ENCODE data around the gene APBA1.
A peak's percentile ranks its signal among the peaks of the same experiment; 100 is the strongest.
"Not testable (repeated sequence)": the region's sequence is repeated elsewhere in the genome, so short reads cannot be mapped to it uniquely, and the experiment has no call there.

The APBA1 gene

GRCh38 chr9:69420611-69421270 is 251.4 kb downstream of the APBA1 start:
- Histone ChIP-seq H3K9me3 (no peaks in the 10 kb centered on the region), H3K36me3 (no peaks in the 10 kb centered on the region), H3K4me1 (peaks cover 0 to 4% (median 0%) of the 10 kb centered on the region in 4 donors), H3K27me3 (peaks cover 0 to 4% of the 10 kb centered on the region in 2 donors), H3K4me3 (no peak overlapping the region), H3K27ac (no peak overlapping the region)
- intact Hi-C loops (cut with DNase I; ENCODE audit: low total_unique reads) = loop anchor here (5.0 to 10.0 kb wide), 2 partner anchors 454 to 497 kb away; no protein-coding TSS in a partner anchor
- TF ChIP-seq, protein P1, sequence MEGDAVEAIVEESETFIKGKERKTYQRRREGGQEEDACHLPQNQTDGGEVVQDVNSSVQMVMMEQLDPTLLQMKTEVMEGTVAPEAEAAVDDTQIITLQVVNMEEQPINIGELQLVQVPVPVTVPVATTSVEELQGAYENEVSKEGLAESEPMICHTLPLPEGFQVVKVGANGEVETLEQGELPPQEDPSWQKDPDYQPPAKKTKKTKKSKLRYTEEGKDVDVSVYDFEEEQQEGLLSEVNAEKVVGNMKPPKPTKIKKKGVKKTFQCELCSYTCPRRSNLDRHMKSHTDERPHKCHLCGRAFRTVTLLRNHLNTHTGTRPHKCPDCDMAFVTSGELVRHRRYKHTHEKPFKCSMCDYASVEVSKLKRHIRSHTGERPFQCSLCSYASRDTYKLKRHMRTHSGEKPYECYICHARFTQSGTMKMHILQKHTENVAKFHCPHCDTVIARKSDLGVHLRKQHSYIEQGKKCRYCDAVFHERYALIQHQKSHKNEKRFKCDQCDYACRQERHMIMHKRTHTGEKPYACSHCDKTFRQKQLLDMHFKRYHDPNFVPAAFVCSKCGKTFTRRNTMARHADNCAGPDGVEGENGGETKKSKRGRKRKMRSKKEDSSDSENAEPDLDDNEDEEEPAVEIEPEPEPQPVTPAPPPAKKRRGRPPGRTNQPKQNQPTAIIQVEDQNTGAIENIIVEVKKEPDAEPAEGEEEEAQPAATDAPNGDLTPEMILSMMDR (IDR thresholded peaks at IDR 0.05) = no peak
- no peak for DNase-seq

GRCh38 chr9:69412741-69413150 is 259.4 kb downstream of the APBA1 start:
- intact Hi-C loops (cut with DNase I; ENCODE audit: low total_unique reads) = no loop called here
- Histone ChIP-seq H3K9me3 (no peaks in the 10 kb centered on the region), H3K4me1 (peaks cover 0 to 7% (median 0%) of the 10 kb centered on the region in 4 donors), H3K27me3 (no peaks in the 10 kb centered on the region), H3K27ac (no peak overlapping the region), H3K4me3 (peak overlapping the region; percentile 12 to 24), H3K36me3 (no peaks in the 10 kb centered on the region)
- TF ChIP-seq, protein P1 (IDR thresholded peaks at IDR 0.05) = peak; percentile 57 to 64
- peak; percentile 45 to 76 for DNase-seq

DNA sequence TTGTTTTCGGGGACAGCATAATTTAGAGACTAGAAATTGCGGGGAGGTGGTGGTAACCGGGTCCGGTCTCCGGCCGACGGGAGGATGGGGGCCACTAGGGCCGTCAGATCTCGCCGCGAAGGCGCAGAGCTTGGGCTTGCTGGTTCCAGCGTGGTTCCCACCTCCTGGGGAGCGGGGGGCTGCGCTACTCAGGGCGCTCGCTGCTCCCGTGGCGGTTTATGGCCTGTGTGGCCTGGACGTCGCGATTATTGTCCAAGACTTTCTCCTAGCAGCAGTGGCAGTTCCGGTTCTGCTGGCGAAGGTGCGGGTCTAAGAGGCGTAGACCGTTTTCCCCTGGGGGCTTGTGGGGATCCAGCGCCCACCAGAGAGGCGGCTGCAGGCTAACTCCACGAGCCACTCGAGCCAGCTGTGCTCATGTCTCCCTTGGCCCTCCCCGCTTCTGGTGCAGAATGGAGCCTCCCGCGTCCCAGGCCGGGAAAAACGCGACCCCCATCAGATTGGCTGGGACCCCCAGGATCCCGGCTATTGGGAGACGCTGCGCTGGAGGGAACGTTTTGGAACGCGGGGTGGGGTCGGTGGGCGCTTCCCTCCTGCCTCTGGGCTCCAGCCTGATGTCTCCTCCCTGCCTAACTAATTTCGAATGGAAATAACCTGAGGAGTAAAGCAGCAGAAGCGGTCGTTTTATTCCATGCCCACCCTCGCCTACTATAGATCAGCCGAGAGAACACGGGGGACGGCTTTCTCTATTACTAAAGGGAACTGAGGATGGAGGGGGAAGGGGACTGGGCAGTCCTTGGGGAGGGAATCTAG is 260.0 kb downstream of the APBA1 start:
- Histone ChIP-seq H3K4me3 (peak overlapping the region in 1 of 2 donors; percentile 24), H3K9me3 (no peaks in the 10 kb centered on the region), H3K27ac (no peak overlapping the region), H3K4me1 (peaks cover 0 to 7% (median 0%) of the 10 kb centered on the region in 4 donors), H3K36me3 (no peaks in the 10 kb centered on the region), H3K27me3 (no peaks in the 10 kb centered on the region)
- intact Hi-C loops (cut with DNase I; ENCODE audit: low total_unique reads) = no loop called here
- TF ChIP-seq, protein P1 (IDR thresholded peaks at IDR 0.05) = no peak
- no peak for DNase-seq

GRCh38 chr9:69411246-69411645 is 260.9 kb downstream of the APBA1 start:
- DNase-seq = no peak
- intact Hi-C loops (cut with DNase I; ENCODE audit: low total_unique reads) = no loop called here
- H3K9me3 ChIP-seq = no peaks in the 10 kb centered on the region
- peaks cover 0 to 7% (median 0%) of the 10 kb centered on the region in 4 donors for H3K4me1 ChIP-seq
- TF ChIP-seq, protein P1 (IDR thresholded peaks at IDR 0.05) = no peak
- H3K4me3 ChIP-seq = no peak overlapping the region
- no peak overlapping the region for H3K27ac ChIP-seq
- H3K27me3 ChIP-seq = no peaks in the 10 kb centered on the region
- no peaks in the 10 kb centered on the region for H3K36me3 ChIP-seq

DNA sequence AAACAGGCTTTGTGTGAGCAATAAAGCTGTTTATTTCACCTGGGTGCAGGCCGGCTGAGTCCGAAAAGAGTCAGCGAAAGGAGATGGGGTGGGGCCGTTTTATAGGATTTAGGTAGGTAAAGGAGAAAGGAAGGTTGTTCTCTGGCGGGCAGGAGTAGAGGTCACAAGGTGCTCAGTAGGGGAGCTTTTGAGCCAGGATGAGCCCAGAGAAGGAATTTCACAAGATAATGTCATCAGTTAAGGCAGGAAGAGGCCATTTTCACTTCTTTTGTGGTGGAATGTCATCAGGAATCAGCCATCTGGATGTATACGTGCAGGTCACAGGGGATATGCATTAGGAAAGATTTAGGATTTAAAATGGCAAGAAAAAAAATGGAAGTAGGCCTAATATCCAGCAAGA is 262.2 kb downstream of the APBA1 start:
- H3K4me1 ChIP-seq; H3K9me3 ChIP-seq; H3K27ac ChIP-seq; DNase-seq; H3K36me3 ChIP-seq; H3K27me3 ChIP-seq; H3K4me3 ChIP-seq; intact Hi-C loops (cut with DNase I; ENCODE audit: low total_unique reads): not testable (repeated sequence)

- TF ChIP-seq, protein P1 (IDR thresholded peaks at IDR 0.05) = no peak
- no peak for DNase-seq
- no peak overlapping the region for H3K4me3 ChIP-seq
- no peaks in the 10 kb centered on the region for H3K36me3 ChIP-seq
- peaks cover 0 to 18% (median 9%) of the 10 kb centered on the region in 4 donors for H3K4me1 ChIP-seq
- no peak overlapping the region for H3K27ac ChIP-seq
- no peaks in the 10 kb centered on the region for H3K27me3 ChIP-seq
- intact Hi-C loops (cut with DNase I; ENCODE audit: low total_unique reads) = no loop called here
- no peaks in the 10 kb centered on the region for H3K9me3 ChIP-seq
These were observed 271.7 kb downstream of the APBA1 start for GRCh38 chr9:69400470-69400869.

Data from tibial artery (tissue), 4 donors.